Right ventricle myocardium inferior (tissue), 1 donor: ENCODE data around the gene ZNHIT6. TPM values are rescaled to one million over a fixed set of nuclear protein-coding genes. Genes with fewer than 3 reads are reported as not detected.
"Not testable (repeated sequence)": the region's sequence is repeated elsewhere in the genome, so short reads cannot be mapped to it uniquely, and the experiment has no call there.

Experiments
- ATAC-seq: fragments of 200-7000 bp; cut with Tn5 transposase; one replicate; pipeline ENCODE4 v1.9.1; 2020; ENCODE audit warnings: mild to moderate bottlenecking, moderate library complexity
- DNase-seq: peaks from one replicate; pipeline ENCODE4 v3.0.0; 2021; ENCODE audit errors: missing footprints
- intact Hi-C: fragments of 100-400 bp; cut with DNase I; formaldehyde crosslinking; loops from one replicate; pipeline ENCODE4 v1.11.0; 2022
- long read RNA-seq: library from polyadenylated mRNA; unstranded; transcript quantifications from one replicate; pipeline ENCODE4 v2.0.0, GENCODE V29; 2021
- total RNA-seq: library from RNA; stranded (reverse); fragmentation: NEBNext Ultra II Directional; extraction: Animal tissue kit (Norgen Biotek cat#: 25700); gene quantifications from one replicate; pipeline ENCODE4 v1.2.1, GENCODE V29; 2021
- donor health status: DM: no; HTN: yes; CAD: no; lungs with severe emphysema.

ZNHIT6 gene
- 8.8 TPM for total RNA-seq
- long read RNA-seq, partial matches to known transcripts: 1 of 4 reads
- long read RNA-seq, other reads (novel, unspliced or antisense): 0 of 4 reads

GRCh38 chr1:85707990-85708828 is at the start of gene ZNHIT6:
Gene ZNHIT6 (minus strand): TSS chr1:85708433. CDS start chr1:85708284, 149 bp downstream.
- ATAC-seq: peak; percentile 98
- DNase-seq: peak; percentile 92
- intact Hi-C loops: loop anchor here (5.0 kb wide), 1 partner anchor 126 kb away; the partner anchor contains the start of gene CCN1

GRCh38 chr1:85756864-85757263 is 48.6 kb upstream of the ZNHIT6 start:
- DNase-seq: no peak
- ATAC-seq: no peak
- intact Hi-C loops: no loop called here

GRCh38 chr1:85748120-85748519 is 39.9 kb upstream of the ZNHIT6 start:
- no peak for ATAC-seq
- intact Hi-C loops: no loop called here
- no peak for DNase-seq

- intact Hi-C loops: no loop called here
- ATAC-seq: no peak
- DNase-seq: no peak
Observed at GRCh38 chr1:85746777-85747176, 38.5 kb upstream of the ZNHIT6 start.

- intact Hi-C loops: no loop called here
- ATAC-seq (no peak), DNase-seq (no peak)
Observed at GRCh38 chr1:85743814-85744213, 35.6 kb upstream of the ZNHIT6 start.

- intact Hi-C loops: no loop called here
- ATAC-seq (no peak), DNase-seq (no peak)
Observed at GRCh38 chr1:85734931-85735330, 26.7 kb upstream of the ZNHIT6 start.

GRCh38 chr1:85718678-85719340 is 10.6 kb upstream of the ZNHIT6 start:
- intact Hi-C loops: no loop called here
- DNase-seq: no peak
- no peak for ATAC-seq

- ATAC-seq, intact Hi-C loops, DNase-seq: not testable (repeated sequence)
Observed at GRCh38 chr1:85714418-85715114, 6.3 kb upstream of the ZNHIT6 start.

GRCh38 chr1:85708829-85709227 is 595 bp upstream of the ZNHIT6 start:
- DNase-seq: no peak
- intact Hi-C loops: loop anchor here (5.0 kb wide), 1 partner anchor 127 kb away; the partner anchor contains the start of gene CCN1
- no peak for ATAC-seq

- ATAC-seq (no peak), DNase-seq (no peak)
- intact Hi-C loops: loop anchor here (5.0 kb wide), 1 partner anchor 125 kb away; the partner anchor contains the start of gene CCN1
Observed at GRCh38 chr1:85707267-85707989, 805 bp downstream of the ZNHIT6 start.

GRCh38 chr1:85705940-85706339 is 2.3 kb downstream of the ZNHIT6 start:
- DNase-seq: no peak
- intact Hi-C loops: loop anchor here (5.0 kb wide), 1 partner anchor 124 kb away; the partner anchor contains the start of gene CCN1

GRCh38 chr1:85700422-85700821 is 7.8 kb downstream of the ZNHIT6 start:
- ATAC-seq (no peak), DNase-seq (no peak)
- intact Hi-C loops: no loop called here

More at GRCh38 chr1:85705940-85706339, 2.3 kb downstream of the ZNHIT6 start:
- ATAC-seq: no peak

- DNase-seq (no peak), ATAC-seq (peak; percentile 44)
- intact Hi-C loops: loop anchor here (10.0 kb wide), 1 partner anchor 293 kb away; no protein-coding TSS in a partner anchor
Observed at GRCh38 chr1:85697895-85698294, 10.3 kb downstream of the ZNHIT6 start.

- intact Hi-C loops: loop anchor here (2.0 to 10.0 kb wide), 5 partner anchors 86 to 384 kb away; partner anchors contain the start of gene CCN1
- ATAC-seq (no peak), DNase-seq (no peak)
Observed at GRCh38 chr1:85692730-85693314, 15.4 kb downstream of the ZNHIT6 start.

- intact Hi-C loops: loop anchor here (5.0 to 10.0 kb wide), 3 partner anchors 83 to 285 kb away; no protein-coding TSS in a partner anchor
- ATAC-seq: no peak
- no peak for DNase-seq
Observed at GRCh38 chr1:85689775-85690404, 18.3 kb downstream of the ZNHIT6 start.

- intact Hi-C loops: no loop called here
- DNase-seq: no peak
- no peak for ATAC-seq
Observed at GRCh38 chr1:85683292-85684025, 24.8 kb downstream of the ZNHIT6 start.

- DNase-seq (no peak), ATAC-seq (peak; percentile 63)
- intact Hi-C loops: no loop called here
Observed at GRCh38 chr1:85681087-85681486, 27.1 kb downstream of the ZNHIT6 start.
